Kidney (tissue), 14 donors: ENCODE measurements around the gene PRTN3. TPM values are rescaled to one million over a fixed set of nuclear protein-coding genes. Genes with fewer than 3 reads are reported as not detected.
A peak's percentile ranks its signal among the peaks of the same experiment; 100 is the strongest.

Source experiments
- DNase-seq, 5 donors: peaks; one replicate each; pipeline ENCODE4 v3.0.0-alpha.2; 2013 to 2020
- FAIRE-seq: peaks from 2 replicates; lab custom pipeline; 2012; peaks lifted over from hg19 to GRCh38; lab: Jason Lieb, UNC
- H3K27ac ChIP-seq, 2 donors: one replicate each; pipeline ENCODE4 v1.7.0; 2013; ENCODE audit warnings: low read depth in 2 of 2, low read length in 2 of 2, inconsistent platforms in 1 of 2
- H3K27me3 ChIP-seq: one replicate; pipeline ENCODE4 v1.7.1; 2013; ENCODE audit warnings: low read length, inconsistent platforms; ENCODE audit not compliant: control insufficient read depth, insufficient read depth
- H3K36me3 ChIP-seq, 3 donors: one replicate each; pipeline versions ENCODE4 v1.7.0 to v1.7.1; 2013; ENCODE audit warnings: low read length in 3 of 3, control low read depth in 1 of 3, inconsistent platforms in 1 of 3; ENCODE audit not compliant: insufficient read depth in 3 of 3, control insufficient read depth in 2 of 3
- H3K4me1 ChIP-seq, 3 donors: one replicate each; pipeline versions ENCODE4 v1.7.0 to v1.7.1; 2013; ENCODE audit warnings: low read length in 3 of 3, inconsistent platforms in 1 of 3, low read depth in 1 of 3; ENCODE audit not compliant: control insufficient read depth in 2 of 3, insufficient read depth in 2 of 3
- H3K4me3 ChIP-seq, 3 donors: one replicate each; pipeline versions ENCODE4 v1.7.0 to v1.8.1; 2013; ENCODE audit warnings: low read length in 3 of 3, control low read depth in 1 of 3, inconsistent platforms in 1 of 3
- H3K9ac ChIP-seq, 3 donors: one replicate each; pipeline versions ENCODE4 v1.7.0 to v1.7.1; 2013; ENCODE audit warnings: low read length in 3 of 3, control low read depth in 1 of 3, inconsistent platforms in 1 of 3
- H3K9me3 ChIP-seq, 3 donors: one replicate each; pipeline versions ENCODE4 v1.7.0 to v1.7.1; 2013; ENCODE audit warnings: low read length in 3 of 3, control low read depth in 1 of 3, inconsistent platforms in 1 of 3; ENCODE audit not compliant: control insufficient read depth in 2 of 3, insufficient read depth in 1 of 3
- intact Hi-C: fragments of 100-400 bp; cut with DNase I; formaldehyde crosslinking; loops from one replicate; pipeline ENCODE4 v1.11.1; 2022
- polyA plus RNA-seq: library from polyadenylated mRNA; stranded (reverse); fragments of 350-450 nt; fragmentation: Illumina TruSeq; extraction: RNeasy Lipid Tissue Mini Kit (QIAGEN cat#74804); gene quantifications from one replicate; pipeline ENCODE4 v1.2.3, GENCODE V29; 2014; ENCODE audit warnings: low read depth, low replicate concordance; ENCODE audit not compliant: insufficient read depth
- total RNA-seq: library from RNA; stranded (reverse); fragmentation: NEBNext Ultra II Directional; extraction: Animal tissue kit (Norgen Biotek cat#: 25700); gene quantifications from one replicate; pipeline ENCODE4 v1.2.1, GENCODE V29; 2021
- TF ChIP-seq, protein P1 (sequence below): IDR thresholded peaks from 3 replicates; pipeline ENCODE4 v1.5.1; 2012; ENCODE audit warnings: mild to moderate bottlenecking, moderate library complexity, borderline replicate concordance; ENCODE audit not compliant: insufficient read depth; ENCODE audit errors: extremely low read depth
- donor health status: control.
- donor health status: control.
- donor health status: control.
- donor health status: control.
- donor health status: control.
- donor health status: DM: yes; HTN: yes; CAD: no.
- donor health status: Normal renal cell carcinoma (clear cell type).

The PRTN3 gene
- total and polyA plus RNA-seq, 2 donors from 2014 or later, result not detected

DNA sequence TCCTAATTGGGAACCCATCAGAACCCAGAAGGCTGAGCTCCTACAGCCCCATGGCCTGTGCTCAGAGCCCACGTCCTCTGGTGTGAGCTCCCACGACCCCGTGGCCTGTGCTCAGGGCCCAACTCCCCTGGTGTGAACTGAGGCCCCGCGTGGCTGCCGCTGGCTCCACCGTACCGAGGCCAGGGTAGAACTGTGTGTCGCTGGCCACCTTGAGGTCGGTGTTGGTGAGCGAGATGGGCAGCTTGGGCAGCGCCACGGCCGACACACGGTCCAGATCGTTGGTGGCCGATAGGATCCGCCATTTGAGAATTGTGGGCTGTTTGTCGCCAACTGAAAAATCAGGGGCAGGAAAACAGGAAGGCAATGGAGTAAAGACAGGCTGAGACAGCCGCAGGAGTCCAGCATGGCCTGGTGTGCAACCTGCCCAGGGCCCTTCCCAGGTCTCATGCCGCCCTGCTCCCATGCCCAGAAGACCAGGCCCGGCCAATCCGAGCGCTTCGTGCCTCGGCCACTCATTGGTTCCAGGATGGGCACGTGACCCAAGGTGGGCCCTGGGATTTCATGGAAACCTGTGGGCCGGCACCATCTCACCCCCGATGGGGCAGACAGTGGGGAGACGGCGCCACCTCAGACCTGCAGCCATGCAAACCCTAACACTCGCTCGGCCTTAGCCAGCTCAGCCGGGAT lies 40.7 kb downstream of the PRTN3 start:
- Histone ChIP-seq H3K36me3 (peaks cover 3 to 30% (median 4%) of the 10 kb centered on the region in 3 donors), H3K4me3 (no peak overlapping the region), H3K4me1 (no peaks in the 10 kb centered on the region), H3K9me3 (no peaks in the 10 kb centered on the region), H3K9ac (no peak overlapping the region), H3K27ac (no peak overlapping the region), H3K27me3 (no peaks in the 10 kb centered on the region)
- intact Hi-C loops, result no loop called here
- no peak for DNase-seq
- no peak for FAIRE-seq
- TF ChIP-seq, protein P1, sequence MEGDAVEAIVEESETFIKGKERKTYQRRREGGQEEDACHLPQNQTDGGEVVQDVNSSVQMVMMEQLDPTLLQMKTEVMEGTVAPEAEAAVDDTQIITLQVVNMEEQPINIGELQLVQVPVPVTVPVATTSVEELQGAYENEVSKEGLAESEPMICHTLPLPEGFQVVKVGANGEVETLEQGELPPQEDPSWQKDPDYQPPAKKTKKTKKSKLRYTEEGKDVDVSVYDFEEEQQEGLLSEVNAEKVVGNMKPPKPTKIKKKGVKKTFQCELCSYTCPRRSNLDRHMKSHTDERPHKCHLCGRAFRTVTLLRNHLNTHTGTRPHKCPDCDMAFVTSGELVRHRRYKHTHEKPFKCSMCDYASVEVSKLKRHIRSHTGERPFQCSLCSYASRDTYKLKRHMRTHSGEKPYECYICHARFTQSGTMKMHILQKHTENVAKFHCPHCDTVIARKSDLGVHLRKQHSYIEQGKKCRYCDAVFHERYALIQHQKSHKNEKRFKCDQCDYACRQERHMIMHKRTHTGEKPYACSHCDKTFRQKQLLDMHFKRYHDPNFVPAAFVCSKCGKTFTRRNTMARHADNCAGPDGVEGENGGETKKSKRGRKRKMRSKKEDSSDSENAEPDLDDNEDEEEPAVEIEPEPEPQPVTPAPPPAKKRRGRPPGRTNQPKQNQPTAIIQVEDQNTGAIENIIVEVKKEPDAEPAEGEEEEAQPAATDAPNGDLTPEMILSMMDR, result no peak

- no peak for FAIRE-seq
- H3K27me3 ChIP-seq, result no peaks in the 10 kb centered on the region
- no peaks in the 10 kb centered on the region for H3K4me1 ChIP-seq
- TF ChIP-seq, protein P1, result no peak
- no peak overlapping the region for H3K9ac ChIP-seq
- no peaks in the 10 kb centered on the region for H3K9me3 ChIP-seq
- no peak for DNase-seq
- no peak overlapping the region for H3K27ac ChIP-seq
- no peak overlapping the region for H3K4me3 ChIP-seq
- intact Hi-C loops, result no loop called here
- peaks cover 3 to 25% (median 4%) of the 10 kb centered on the region in 3 donors for H3K36me3 ChIP-seq
Observed at GRCh38 chr19:882871-883497, 42.2 kb downstream of the PRTN3 start.

DNA sequence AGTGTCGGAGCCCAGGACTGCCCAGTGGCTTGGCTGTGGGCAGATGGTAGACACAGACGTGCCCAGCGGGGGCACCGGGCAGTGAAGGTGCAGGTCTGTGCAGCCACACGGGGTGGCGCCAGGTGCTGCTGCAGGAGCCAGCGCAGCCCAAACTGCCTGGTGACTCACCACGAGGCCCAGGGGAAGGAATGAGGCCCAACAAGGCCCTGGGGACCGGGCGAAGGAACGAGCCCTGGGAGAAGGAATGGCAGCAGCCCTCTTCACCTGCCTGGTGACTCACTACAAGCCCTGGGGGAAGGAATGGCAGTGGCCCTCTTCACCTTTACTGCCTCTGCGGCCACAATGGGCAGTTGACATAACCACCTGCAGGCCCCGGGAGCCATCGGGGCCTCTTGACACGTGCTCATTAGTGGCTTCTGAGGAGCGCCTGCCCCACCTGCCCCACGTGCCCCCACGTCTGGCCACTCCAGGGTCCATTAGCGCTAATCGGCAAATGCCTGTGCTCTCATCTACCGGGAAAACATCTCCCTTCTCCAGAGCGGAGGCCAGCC lies 42.9 kb downstream of the PRTN3 start:
- Histone ChIP-seq H3K4me1 (no peaks in the 10 kb centered on the region), H3K4me3 (no peak overlapping the region), H3K27me3 (no peaks in the 10 kb centered on the region), H3K9ac (no peak overlapping the region), H3K27ac (no peak overlapping the region), H3K9me3 (no peaks in the 10 kb centered on the region), H3K36me3 (peaks cover 3 to 27% (median 4%) of the 10 kb centered on the region in 3 donors)
- TF ChIP-seq, protein P1, result no peak
- intact Hi-C loops, result no loop called here
- FAIRE-seq (no peak), DNase-seq (peak in 1 of 5 donors; percentile 90)
